Breast epithelium (tissue), 3 donors: ENCODE data around the gene GPR22. TPM values are rescaled to one million over a fixed set of nuclear protein-coding genes. Genes with fewer than 3 reads are reported as not detected.

Experiments
- total RNA-seq, 3 donors: library from RNA; depleted of rRNA; stranded (reverse); fragments of >200 nt; gene quantifications; one replicate each; pipeline ENCODE4 v1.1.0, GENCODE V29; 2016

GPR22 gene
- total RNA-seq, 3 donors from 2014 or later: not detected

Other genes with a start within 250 kb of the GPR22 start
- gene COG5, start 93.9 kb downstream of the GPR22 start, total RNA-seq: 10 to 100 TPM; 35.2 to 61.2 (median 38.0) TPM
- 10 to 100 TPM in 1 of 3 donors, 1 to 10 TPM in 2; 6.6 to 10.5 (median 9.0) TPM for gene DUS4L, start 93.9 kb downstream of the GPR22 start, total RNA-seq
- 100 to 1,000 TPM in 1 of 3 donors, 10 to 100 TPM in 2; 68.8 to 101 (median 78.2) TPM for gene BCAP29, start 110.2 kb downstream of the GPR22 start, total RNA-seq
- 1 to 10 TPM in 1 of 3 donors, under 1 TPM in 2; 0.44 to 1.3 (median 0.48) TPM for gene SLC26A4, start 190.8 kb downstream of the GPR22 start, total RNA-seq